ENCODE results near the gene MACF1. TPM values are rescaled to one million over a fixed set of nuclear protein-coding genes. Genes with fewer than 3 reads are reported as not detected.
A peak's percentile ranks its signal among the peaks of the same experiment; 100 is the strongest.

MACF1 gene
- total RNA-seq, 1 donor from 2014 or later = 694 TPM

DNA sequence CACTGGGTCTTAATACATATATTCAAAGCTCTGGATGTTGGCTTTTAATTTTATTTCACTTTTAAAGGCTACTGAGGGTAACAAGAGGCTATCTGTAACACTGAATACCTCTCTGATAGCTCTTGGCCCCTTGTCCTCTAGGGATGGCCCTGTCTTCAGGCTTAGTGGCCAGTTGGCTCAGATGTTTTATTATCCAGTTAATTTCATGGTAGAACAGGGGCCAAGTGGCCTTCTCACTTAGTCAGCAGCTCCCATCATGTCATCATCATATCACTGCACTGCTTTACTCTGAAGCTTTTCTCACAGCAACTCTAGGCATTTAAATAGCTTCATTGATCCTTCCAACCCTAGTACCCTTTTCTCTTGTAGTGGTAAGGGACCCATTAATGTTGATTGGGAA, 40.2 kb upstream of the MACF1 start:
- Histone ChIP-seq H3K9me3 (ENCODE audit: insufficient read depth, low read depth, low read length) (no peaks in the 10 kb centered on the region), H3K36me3 (ENCODE audit: insufficient read depth, low read length) (peaks cover 2% of the 10 kb centered on the region), H4K20me1 (ENCODE audit: insufficient read depth, low read length) (peaks cover 83% of the 10 kb centered on the region), H3K9ac (ENCODE audit: low read length) (no peak overlapping the region), H3K27me3 (ENCODE audit: insufficient read depth, low read length) (no peaks in the 10 kb centered on the region), H3K27ac (ENCODE audit: low read depth, low read length) (no peak overlapping the region), H3K4me2 (ENCODE audit: low read length) (no peak overlapping the region), H3K79me2 (ENCODE audit: insufficient read depth, low read length) (peaks cover 91% of the 10 kb centered on the region), H3K4me1 (ENCODE audit: insufficient read depth, low read length) (peaks cover 20% of the 10 kb centered on the region), H2AFZ (ENCODE audit: low read depth, low read length) (no peak overlapping the region), H3K4me3 (ENCODE audit: insufficient read depth, low read depth, low read length) (no peak overlapping the region)
- Mint-ChIP-seq H3K27ac (ENCODE audit: unreplicated experiment) (no peak overlapping the region), H3K4me1 (ENCODE audit: low read depth, unreplicated experiment) (peaks cover 66% of the 10 kb centered on the region), H3K27me3 (ENCODE audit: low read depth, unreplicated experiment) (no peaks in the 10 kb centered on the region), H3K9me3 (ENCODE audit: unreplicated experiment) (no peaks in the 10 kb centered on the region), H3K4me3 (ENCODE audit: unreplicated experiment) (no peak overlapping the region), H3K36me3 (ENCODE audit: low read depth, unreplicated experiment) (no peaks in the 10 kb centered on the region)
- DNase-seq (ENCODE audit: low read depth) (no peak), FAIRE-seq (no peak)
- TF ChIP-seq CTCF (IDR thresholded peaks at IDR 0.05; ENCODE audit: insufficient read depth, low read depth, low read length) (no peak), EZH2 (IDR thresholded peaks at IDR 0.05; ENCODE audit: insufficient read depth, low read length) (no peak)

- DNase-seq (ENCODE audit: low read depth) (no peak), FAIRE-seq (no peak)
- Histone ChIP-seq H3K4me2 (ENCODE audit: low read length) (no peak overlapping the region), H3K4me3 (ENCODE audit: insufficient read depth, low read depth, low read length) (no peak overlapping the region), H3K4me1 (ENCODE audit: insufficient read depth, low read length) (peaks cover 12% of the 10 kb centered on the region), H3K9me3 (ENCODE audit: insufficient read depth, low read depth, low read length) (no peaks in the 10 kb centered on the region), H3K79me2 (ENCODE audit: insufficient read depth, low read length) (peaks cover 89% of the 10 kb centered on the region), H2AFZ (ENCODE audit: low read depth, low read length) (no peak overlapping the region), H3K27ac (ENCODE audit: low read depth, low read length) (no peak overlapping the region), H3K36me3 (ENCODE audit: insufficient read depth, low read length) (peaks cover 2% of the 10 kb centered on the region), H3K9ac (ENCODE audit: low read length) (no peak overlapping the region), H3K27me3 (ENCODE audit: insufficient read depth, low read length) (no peaks in the 10 kb centered on the region), H4K20me1 (ENCODE audit: insufficient read depth, low read length) (peaks cover 80% of the 10 kb centered on the region)
- Mint-ChIP-seq H3K36me3 (ENCODE audit: low read depth, unreplicated experiment) (peaks cover 1% of the 10 kb centered on the region), H3K9me3 (ENCODE audit: unreplicated experiment) (no peaks in the 10 kb centered on the region), H3K27me3 (ENCODE audit: low read depth, unreplicated experiment) (no peaks in the 10 kb centered on the region), H3K27ac (ENCODE audit: unreplicated experiment) (peak overlapping the region; percentile 29), H3K4me3 (ENCODE audit: unreplicated experiment) (peak overlapping the region; percentile 0), H3K4me1 (ENCODE audit: low read depth, unreplicated experiment) (peaks cover 63% of the 10 kb centered on the region)
- TF ChIP-seq CTCF (IDR thresholded peaks at IDR 0.05; ENCODE audit: insufficient read depth, low read depth, low read length) = no peak
- TF ChIP-seq EZH2 (IDR thresholded peaks at IDR 0.05; ENCODE audit: insufficient read depth, low read length) = no peak
Measured at GRCh38 chr1:39165049-39165448, 39.4 kb upstream of the MACF1 start.

DNA sequence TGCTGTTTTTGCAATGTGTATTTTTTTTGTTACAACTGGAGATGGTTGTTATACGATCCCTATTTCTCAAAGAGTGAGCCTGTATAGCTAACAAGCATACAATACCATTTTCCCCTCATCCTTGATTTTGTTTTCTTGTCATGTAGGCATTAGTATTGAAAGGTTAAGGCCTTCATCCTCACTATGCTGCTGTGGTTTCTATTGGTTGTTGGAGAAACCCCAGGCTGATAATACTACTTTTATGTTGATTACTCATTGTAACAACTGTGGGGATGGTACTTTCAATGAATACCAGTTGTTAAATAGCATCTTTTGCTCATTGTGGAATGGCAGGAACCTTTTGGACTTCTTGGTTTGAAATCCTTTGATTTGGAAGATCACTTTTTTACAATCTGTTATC, 39.0 kb upstream of the MACF1 start:
- Histone ChIP-seq H3K79me2 (ENCODE audit: insufficient read depth, low read length) (peaks cover 89% of the 10 kb centered on the region), H3K4me1 (ENCODE audit: insufficient read depth, low read length) (peaks cover 9% of the 10 kb centered on the region), H3K9me3 (ENCODE audit: insufficient read depth, low read depth, low read length) (no peaks in the 10 kb centered on the region), H3K27ac (ENCODE audit: low read depth, low read length) (no peak overlapping the region), H3K36me3 (ENCODE audit: insufficient read depth, low read length) (peaks cover 2% of the 10 kb centered on the region), H3K4me3 (ENCODE audit: insufficient read depth, low read depth, low read length) (no peak overlapping the region), H3K27me3 (ENCODE audit: insufficient read depth, low read length) (no peaks in the 10 kb centered on the region), H3K4me2 (ENCODE audit: low read length) (no peak overlapping the region), H4K20me1 (ENCODE audit: insufficient read depth, low read length) (peaks cover 79% of the 10 kb centered on the region), H3K9ac (ENCODE audit: low read length) (no peak overlapping the region), H2AFZ (ENCODE audit: low read depth, low read length) (no peak overlapping the region)
- Mint-ChIP-seq H3K4me1 (ENCODE audit: low read depth, unreplicated experiment) (peaks cover 64% of the 10 kb centered on the region), H3K4me3 (ENCODE audit: unreplicated experiment) (no peak overlapping the region), H3K9me3 (ENCODE audit: unreplicated experiment) (no peaks in the 10 kb centered on the region), H3K27ac (ENCODE audit: unreplicated experiment) (peak overlapping the region; percentile 55), H3K27me3 (ENCODE audit: low read depth, unreplicated experiment) (no peaks in the 10 kb centered on the region), H3K36me3 (ENCODE audit: low read depth, unreplicated experiment) (peaks cover 3% of the 10 kb centered on the region)
- FAIRE-seq (no peak), DNase-seq (ENCODE audit: low read depth) (no peak)
- TF ChIP-seq EZH2 (IDR thresholded peaks at IDR 0.05; ENCODE audit: insufficient read depth, low read length) (no peak), CTCF (IDR thresholded peaks at IDR 0.05; ENCODE audit: insufficient read depth, low read depth, low read length) (no peak)
